ENCODE results near the gene HOXC9. TPM values are rescaled to one million over a fixed set of nuclear protein-coding genes. Genes with fewer than 3 reads are reported as not detected.

HOXC9 gene
- total RNA-seq, 1 experiment from 2014 or later: not detected

DNA sequence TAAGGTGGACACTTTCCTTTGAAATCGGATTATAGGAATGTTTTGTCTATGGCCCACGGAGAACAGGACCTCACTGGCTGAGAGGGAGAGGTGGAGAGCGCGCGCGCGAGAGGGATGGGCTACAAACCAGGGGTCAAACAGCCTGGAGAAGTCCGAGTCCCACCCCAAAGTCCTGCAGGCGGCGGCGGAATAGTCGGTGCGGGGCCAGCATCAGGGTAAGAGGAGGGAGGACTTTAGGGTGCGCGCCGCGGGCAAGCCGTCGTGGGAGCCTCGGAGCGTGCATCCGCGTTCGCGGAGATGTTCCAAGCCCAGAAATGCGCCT is 5.5 kb downstream of the HOXC9 start:
- H3T11ph ChIP-seq (ENCODE audit: low read length): no peak overlapping the region
- WGBS (ENCODE audit: extremely low coverage, insufficient read length, low lambda C conversion rate): no CpG with 5 or more reads among the region's 26 CpGs
- H3K27ac ChIP-seq (ENCODE audit: insufficient read length, low read depth, low read length): no peak overlapping the region
- H4K5ac ChIP-seq (ENCODE audit: insufficient read length, low read depth, low read length): no peak overlapping the region
- no peak overlapping the region for H2BK12ac ChIP-seq (ENCODE audit: insufficient read length, low read depth, low read length)
- no peak overlapping the region for H2BK5ac ChIP-seq (ENCODE audit: insufficient read length, low read length)
- Mint-ChIP-seq H3K36me3 (ENCODE audit: insufficient read depth in 1 of 3, low read depth in 3 of 3) (no peaks in the 10 kb centered on the region), H3K27me3 (ENCODE audit: low read depth) (peaks cover 100% of the 10 kb centered on the region), H3K27ac (no peak overlapping the region), H3K9me3 (peaks cover 4 to 6% of the 10 kb centered on the region in 2 experiments; a peak in 3 of 5 replicates), H3K4me1 (peaks cover 7 to 22% of the 10 kb centered on the region in 2 experiments), H3K4me3 (no peak overlapping the region; a peak in 1 of 5 replicates)
- no peaks in the 10 kb centered on the region for H3K4me1 ChIP-seq (ENCODE audit: insufficient read depth, low read length)
- TF ChIP-seq, protein P1, sequence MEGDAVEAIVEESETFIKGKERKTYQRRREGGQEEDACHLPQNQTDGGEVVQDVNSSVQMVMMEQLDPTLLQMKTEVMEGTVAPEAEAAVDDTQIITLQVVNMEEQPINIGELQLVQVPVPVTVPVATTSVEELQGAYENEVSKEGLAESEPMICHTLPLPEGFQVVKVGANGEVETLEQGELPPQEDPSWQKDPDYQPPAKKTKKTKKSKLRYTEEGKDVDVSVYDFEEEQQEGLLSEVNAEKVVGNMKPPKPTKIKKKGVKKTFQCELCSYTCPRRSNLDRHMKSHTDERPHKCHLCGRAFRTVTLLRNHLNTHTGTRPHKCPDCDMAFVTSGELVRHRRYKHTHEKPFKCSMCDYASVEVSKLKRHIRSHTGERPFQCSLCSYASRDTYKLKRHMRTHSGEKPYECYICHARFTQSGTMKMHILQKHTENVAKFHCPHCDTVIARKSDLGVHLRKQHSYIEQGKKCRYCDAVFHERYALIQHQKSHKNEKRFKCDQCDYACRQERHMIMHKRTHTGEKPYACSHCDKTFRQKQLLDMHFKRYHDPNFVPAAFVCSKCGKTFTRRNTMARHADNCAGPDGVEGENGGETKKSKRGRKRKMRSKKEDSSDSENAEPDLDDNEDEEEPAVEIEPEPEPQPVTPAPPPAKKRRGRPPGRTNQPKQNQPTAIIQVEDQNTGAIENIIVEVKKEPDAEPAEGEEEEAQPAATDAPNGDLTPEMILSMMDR (conservative IDR thresholded peaks at IDR 0.05): no peak
- no peak overlapping the region for H3K56ac ChIP-seq (ENCODE audit: insufficient read length, low read depth, low read length)
- H3K9ac ChIP-seq (ENCODE audit: extremely low read depth, insufficient read length, low read length): no peak overlapping the region
- no peak overlapping the region for H3K4me2 ChIP-seq (ENCODE audit: insufficient read depth, insufficient read length, low read length)
- H2BK20ac ChIP-seq (ENCODE audit: low read depth, low read length, poor library complexity, severe bottlenecking): no peak overlapping the region
- peaks cover 96% of the 10 kb centered on the region for H3K27me3 ChIP-seq (ENCODE audit: insufficient read depth, low read length)
- H3K4ac ChIP-seq (ENCODE audit: low read depth, low read length): no peak overlapping the region
- H3K18ac ChIP-seq (ENCODE audit: insufficient read length, low read depth, low read length): no peak overlapping the region
- H2BK15ac ChIP-seq (ENCODE audit: low read depth, low read length): no peak overlapping the region
- no peaks in the 10 kb centered on the region for H3K23me2 ChIP-seq (ENCODE audit: insufficient read length, low read depth, low read length, poor library complexity, severe bottlenecking)
- H4K20me1 ChIP-seq (ENCODE audit: control insufficient read depth, insufficient read depth, insufficient read length): no peaks in the 10 kb centered on the region
- no peak overlapping the region for H4K8ac ChIP-seq (replicated peaks; ENCODE audit: insufficient read length, low read depth, low read length)
- no peak overlapping the region for H3K14ac ChIP-seq (ENCODE audit: insufficient read depth, low read length)
- H3K79me1 ChIP-seq (ENCODE audit: insufficient read depth, low read depth, low read length, poor library complexity, severe bottlenecking): no peaks in the 10 kb centered on the region
- H3K23ac ChIP-seq (ENCODE audit: insufficient read length, low read depth, low read length): no peak overlapping the region
- H2AK5ac ChIP-seq (ENCODE audit: insufficient read length, low read length): no peak overlapping the region
- no peak for DNase-seq
- H3K9me3 ChIP-seq (ENCODE audit: control insufficient read depth, low read depth, low read length): no peaks in the 10 kb centered on the region
- no peak overlapping the region for H4K91ac ChIP-seq (ENCODE audit: insufficient read length, low read depth, low read length)
- no peak overlapping the region for H2AFZ ChIP-seq (ENCODE audit: low read length)
- no peak overlapping the region for H2BK120ac ChIP-seq (ENCODE audit: low read depth, low read length, poor library complexity, severe bottlenecking)
- no peaks in the 10 kb centered on the region for H3K79me2 ChIP-seq (ENCODE audit: insufficient read depth, low read length)
